H1 (cell line): ENCODE results near the gene NID2.

ENCODE experiments used
- ATF2 ChIP-seq: IDR thresholded peaks from 2 replicates; pipeline ENCODE4 v1.6.1; 2012; ENCODE audit warnings: low read length, inconsistent platforms
- BACH1 ChIP-seq: IDR thresholded peaks from 2 replicates; pipeline ENCODE4 v1.6.1; 2012; ENCODE audit warnings: low read length, improper control_type of control experiment
- CHD1 ChIP-seq: IDR thresholded peaks from 2 replicates; pipeline ENCODE4 v1.6.1; 2012; ENCODE audit warnings: low read depth, low read length, improper control_type of control experiment
- CTCF ChIP-seq, 3 experiments: IDR thresholded peaks; 1 replicate in 2 of 3; 2 replicates in 1 of 3; pipeline versions ENCODE4 v1.5.1 to v1.6.1; 2011; ENCODE audit warnings: low read length in 3 of 3, mild to moderate bottlenecking in 3 of 3, inconsistent platforms in 2 of 3, low read depth in 1 of 3, moderate library complexity in 1 of 3; ENCODE audit not compliant: insufficient read depth in 1 of 3; ENCODE audit errors: control extremely low read depth in 1 of 3
- EZH2 ChIP-seq: fragments of 200-600 bp; sonication (generic); IDR thresholded peaks from 2 replicates; pipeline ENCODE4 v1.7.1; 2012; ENCODE audit warnings: low read depth, mild to moderate bottlenecking, moderate library complexity, low read length, inconsistent platforms; ENCODE audit not compliant: severe bottlenecking
- FOSL1 ChIP-seq: IDR thresholded peaks from 2 replicates; pipeline ENCODE4 v1.6.1; 2011; ENCODE audit warnings: mild to moderate bottlenecking, low read depth, low read length, moderate library complexity; ENCODE audit not compliant: insufficient read depth
- GABPA ChIP-seq: IDR thresholded peaks from 2 replicates; pipeline ENCODE4 v1.6.1; 2011; ENCODE audit warnings: mild to moderate bottlenecking, low read length, moderate library complexity, borderline replicate concordance; ENCODE audit not compliant: insufficient read depth
- HDAC6 ChIP-seq: IDR thresholded peaks from one replicate; pipeline ENCODE4 v1.7.1; 2012; ENCODE audit warnings: low read depth, mild to moderate bottlenecking, inconsistent platforms, low read length, moderate library complexity
- JUND ChIP-seq: IDR thresholded peaks from 2 replicates; pipeline ENCODE4 v1.6.1; 2011; ENCODE audit warnings: mild to moderate bottlenecking, improper control_type of control experiment, low read length
- POLR2A ChIP-seq, 2 experiments: IDR thresholded peaks; 1 replicate in 1 of 2; 2 replicates in 1 of 2; pipeline ENCODE4 v1.6.1; 2011; ENCODE audit warnings: low read depth in 2 of 2, low read length in 2 of 2, mild to moderate bottlenecking in 2 of 2; ENCODE audit errors: control extremely low read depth in 1 of 2
- POLR2AphosphoS5 ChIP-seq: IDR thresholded peaks from 2 replicates; pipeline ENCODE4 v1.6.1; 2011; ENCODE audit warnings: low read depth, low read length
- RXRA ChIP-seq: IDR thresholded peaks from 2 replicates; pipeline ENCODE4 v1.6.1; 2011; ENCODE audit warnings: low read depth, mild to moderate bottlenecking, low read length, moderate library complexity; ENCODE audit not compliant: insufficient read depth
- TEAD4 ChIP-seq: IDR thresholded peaks from 2 replicates; pipeline ENCODE4 v1.6.1; 2012; ENCODE audit warnings: low read depth, low read length, inconsistent platforms, mixed read lengths

- TF ChIP-seq EZH2 (no peak), TEAD4 (no peak), POLR2A (IDR thresholded peaks at IDR 0.05; ENCODE audit: control extremely low read depth in 1 of 2, low read depth in 2 of 2, low read length in 2 of 2) (no peak), FOSL1 (no peak), CHD1 (no peak), RXRA (no peak), ATF2 (no peak), GABPA (no peak), POLR2AphosphoS5 (no peak), CTCF (IDR thresholded peaks at IDR 0.05; ENCODE audit: control extremely low read depth in 1 of 3, insufficient read depth in 1 of 3, low read depth in 1 of 3, low read length in 3 of 3) (no peak), BACH1 (no peak), HDAC6 (no peak), JUND (no peak)
These were observed 5.8 kb downstream of the NID2 start for GRCh38 chr14:52063052-52063462.
